ENCODE data around the gene RFTN1. TPM values are rescaled to one million over a fixed set of nuclear protein-coding genes. Genes with fewer than 3 reads are reported as not detected.

RFTN1 gene
- total RNA-seq, 1 donor from 2014 or later: 34.7 TPM

- H3K4me3 ChIP-seq (ENCODE audit: low read depth, low read length): no peak overlapping the region
- no peak for DNase-seq (ENCODE audit: low read depth)
- TF ChIP-seq CTCF (conservative IDR thresholded peaks at IDR 0.05; ENCODE audit: low read depth, low read length): no peak
Measured at GRCh38 chr3:16307832-16308531, 205.5 kb downstream of the RFTN1 start.

DNA sequence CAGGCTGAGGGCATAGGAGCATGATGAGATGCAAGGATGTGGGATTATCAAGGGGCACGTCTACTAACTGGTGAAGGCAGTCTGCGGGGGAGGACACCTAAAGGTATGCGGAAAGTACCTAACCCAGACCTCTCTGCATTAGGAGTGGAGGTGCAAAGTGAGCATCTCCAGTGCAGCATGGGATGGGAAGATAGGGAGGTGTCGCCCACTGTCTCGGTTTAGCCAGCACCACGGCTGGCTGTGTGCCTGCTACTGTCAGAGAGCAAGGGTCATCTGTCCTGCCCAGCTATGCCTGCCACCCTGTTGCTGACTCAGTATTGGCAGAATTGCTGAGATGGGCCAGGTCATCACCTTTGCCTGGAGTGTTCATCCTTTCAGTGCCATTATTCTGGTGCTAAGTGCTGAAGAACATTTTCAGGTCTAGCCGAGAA lies 208.4 kb downstream of the RFTN1 start:
- no peak for TF ChIP-seq CTCF (conservative IDR thresholded peaks at IDR 0.05; ENCODE audit: low read depth, low read length)
- H3K4me3 ChIP-seq (ENCODE audit: low read depth, low read length): no peak overlapping the region
- DNase-seq (ENCODE audit: low read depth): no peak

- H3K4me3 ChIP-seq (ENCODE audit: low read depth, low read length): no peak overlapping the region
- DNase-seq (ENCODE audit: low read depth): no peak
Measured at GRCh38 chr3:16304061-16305010, 209.2 kb downstream of the RFTN1 start.

GRCh38 chr3:16303037-16303575 lies 210.4 kb downstream of the RFTN1 start:
- TF ChIP-seq CTCF (conservative IDR thresholded peaks at IDR 0.05; ENCODE audit: low read depth, low read length): no peak
- no peak for DNase-seq (ENCODE audit: low read depth)

More at GRCh38 chr3:16304061-16305010, 209.2 kb downstream of the RFTN1 start:
- TF ChIP-seq CTCF (conservative IDR thresholded peaks at IDR 0.05; ENCODE audit: low read depth, low read length): no peak

DNA sequence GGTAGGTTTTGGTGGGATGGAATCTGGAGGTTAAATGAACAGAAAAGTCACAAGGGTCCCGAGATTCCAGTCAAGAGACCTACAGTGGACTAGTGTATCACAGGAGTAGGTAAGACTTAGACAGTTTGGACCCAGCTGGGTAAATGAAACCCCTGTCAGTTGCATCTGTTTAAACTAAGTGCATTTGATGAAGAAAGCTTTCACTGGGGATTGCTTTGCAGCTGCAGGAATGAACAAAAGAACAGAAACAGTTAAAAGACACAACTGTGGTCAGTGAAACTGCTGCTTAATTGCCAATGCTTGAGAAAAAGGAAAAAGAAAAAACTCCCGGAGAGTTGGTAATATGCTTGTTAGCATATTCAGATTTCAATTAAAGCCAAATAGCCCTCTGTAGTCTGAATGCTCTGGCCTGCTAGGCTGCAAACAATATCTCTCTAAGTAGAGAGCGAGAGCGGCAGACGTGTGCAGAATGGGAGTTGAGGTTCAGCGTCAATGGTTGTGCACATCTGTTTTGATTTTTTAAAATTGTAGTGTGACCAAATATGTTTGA lies 211.3 kb downstream of the RFTN1 start:
- TF ChIP-seq CTCF (conservative IDR thresholded peaks at IDR 0.05; ENCODE audit: low read depth, low read length): no peak

More at GRCh38 chr3:16303037-16303575, 210.4 kb downstream of the RFTN1 start:
- H3K4me3 ChIP-seq (ENCODE audit: low read depth, low read length): no peak overlapping the region

DNA sequence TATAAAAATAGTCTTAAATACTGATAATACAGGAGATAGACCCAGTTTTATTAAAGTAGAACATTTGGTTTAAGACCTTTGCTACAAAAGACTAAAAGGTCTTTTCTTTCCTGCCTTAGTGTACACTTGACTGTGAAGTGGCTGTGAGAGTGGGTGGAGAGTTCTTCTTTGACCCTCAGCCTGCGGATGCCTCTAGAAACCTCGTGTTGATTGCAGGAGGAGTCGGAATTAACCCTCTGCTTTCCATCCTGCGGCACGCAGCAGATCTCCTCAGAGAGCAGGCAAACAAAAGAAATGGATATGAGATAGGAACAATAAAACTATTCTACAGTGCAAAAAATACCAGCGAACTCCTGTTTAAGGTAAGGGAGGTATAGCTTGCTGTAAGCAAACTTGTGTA lies 212.0 kb downstream of the RFTN1 start:
- H3K4me3 ChIP-seq (ENCODE audit: low read depth, low read length): no peak overlapping the region
- no peak for TF ChIP-seq CTCF (conservative IDR thresholded peaks at IDR 0.05; ENCODE audit: low read depth, low read length)
- DNase-seq (ENCODE audit: low read depth): no peak

More for the DNA sequence above, 211.3 kb downstream of the RFTN1 start:
- DNase-seq (ENCODE audit: low read depth): no peak
- H3K4me3 ChIP-seq (ENCODE audit: low read depth, low read length): no peak overlapping the region

Measured in epithelial cell of proximal tubule (primary cell).